Heart left ventricle (tissue), 16 donors: ENCODE data around the gene MRPL53. TPM values are rescaled to one million over a fixed set of nuclear protein-coding genes. Genes with fewer than 3 reads are reported as not detected.
"Not testable (repeated sequence)": the region's sequence is repeated elsewhere in the genome, so short reads cannot be mapped to it uniquely, and the experiment has no call there.

ENCODE experiments used
- ATAC-seq, 4 donors: fragments of 200-7000 bp; cut with Tn5 transposase; one replicate each; pipeline ENCODE4 v1.9.1; 2020 to 2022; ENCODE audit warnings: moderate library complexity in 4 of 4, mild to moderate bottlenecking in 3 of 4, moderate number of reproducible peaks in 1 of 4
- DNase-seq, 5 donors: peaks; one replicate each; pipeline ENCODE4 v3.0.0-alpha.2; 2020
- H3K27ac ChIP-seq, 12 donors: fragments of 200-600 bp; sonication (generic) in 4 of 12; one replicate each; pipeline versions ENCODE4 v1.5.0 to v1.8.0; 2016 to 2022; ENCODE audit warnings: mild to moderate bottlenecking in 2 of 12
- H3K27me3 ChIP-seq, 9 donors: fragments of 200-600 bp; sonication (generic) in 2 of 9; one replicate each; pipeline versions ENCODE4 v1.5.1 to v1.8.0; 2016 to 2022; ENCODE audit warnings: mild to moderate bottlenecking in 3 of 9
- H3K36me3 ChIP-seq, 9 donors: fragments of 200-600 bp; sonication (generic) in 2 of 9; one replicate each; pipeline versions ENCODE4 v1.5.0 to v1.8.0; 2018 to 2022; ENCODE audit warnings: mild to moderate bottlenecking in 2 of 9
- H3K4me1 ChIP-seq, 12 donors: fragments of 200-600 bp; sonication (generic) in 4 of 12; one replicate each; pipeline versions ENCODE4 v1.5.0 to v1.8.0; 2016 to 2022; ENCODE audit warnings: mild to moderate bottlenecking in 3 of 12
- H3K4me3 ChIP-seq, 12 donors: fragments of 200-600 bp; sonication (generic) in 4 of 12; one replicate each; pipeline versions ENCODE4 v1.5.0 to v1.8.0; 2017 to 2022; ENCODE audit warnings: mild to moderate bottlenecking in 9 of 12, moderate library complexity in 4 of 12
- H3K9me3 ChIP-seq, 12 donors: fragments of 200-600 bp; sonication (generic) in 4 of 12; one replicate each; pipeline versions ENCODE4 v1.5.0 to v1.8.0; 2016 to 2022; ENCODE audit warnings: mild to moderate bottlenecking in 1 of 12
- CTCF ChIP-seq, 12 donors: fragments of 200-600 bp; sonication (generic) in 4 of 12; IDR thresholded peaks; one replicate each; pipeline versions ENCODE4 v1.5.0 to v1.8.0; 2018 to 2022; ENCODE audit warnings: antibody characterized with exemption in 12 of 12, mild to moderate bottlenecking in 5 of 12
- POLR2A ChIP-seq, 2 donors: fragments of 450-650 bp; IDR thresholded peaks; one replicate each; pipeline ENCODE4 v1.6.1; 2017; ENCODE audit warnings: antibody characterized with exemption in 2 of 2, mild to moderate bottlenecking in 2 of 2, moderate library complexity in 2 of 2
- WGBS, 4 donors: extraction: QIAGEN DNeasy Blood & Tissue Kit in 2 of 4; methylation state at CpG; one replicate each; pipeline versions ENCODE4 v1.1.5 to v1.1.7; 2013 to 2018; 5-methylcytosine and 5-hydroxymethylcytosine counted together
- intact Hi-C, 10 donors: fragments of 100-400 bp; cut with DNase I; formaldehyde crosslinking; loops; one replicate each; pipeline versions ENCODE4 v1.11.1 to v1.14.2; 2022
- polyA plus RNA-seq, 2 donors: library from polyadenylated mRNA; stranded (reverse); fragments of 200-250 nt; gene quantifications; one replicate each; pipeline ENCODE4 v1.2.3, GENCODE V29; 2013
- total RNA-seq, 9 donors: library from RNA; depleted of rRNA in 2 of 9; stranded (reverse); fragments of >200 nt in 2 of 9; fragmentation: NEBNext Ultra II Directional in 3 of 9; extraction: Animal tissue kit (Norgen Biotek cat#: 25700) in 3 of 9; gene quantifications; one replicate each; pipeline versions ENCODE4 v1.1.0 to v1.2.4, GENCODE V29; 2016 to 2023
- donor health status: ischemic (EF 13 %, LVEDD 7.1; RV severe dilation, severe dysfunction).
- donor health status: healthy with polysubstance abuse.
- donor health status: DM: no; HTN: yes; CAD: no.
- donor health status: DM: no; HTN: no; CAD: no.
- donor health status: ischemic (EF 25% LVEDD 6.9; RV normal size, moderate dysfunction).
- donor health status: ischemic (EF 25% LVEDD 5.7; RV mildly dilated, moderate dysfunction).
- donor health status: healthy.
- donor health status: DM: yes; HTN: yes; CAD: no.
- donor health status: ischemic (EF 35%, LVEDD 5.7; RV mildly dilated, moderate dysfunction).
- donor health status: nonischemic (EF 11% LVEDD 7.7; RV severe dilation, severe dysfunction).
- donor health status: DM: yes; HTN: yes; CAD: no.
- donor health status: PGD.
- donor health status: ischemic (EF 29% LVEDD 5.4; RV normal size, mild dysfunction).
- donor health status: nonischemic (EF 23%, LVEDD 6.1; RV moderate dilation, normal function).

MRPL53 gene
- total and polyA plus RNA-seq, 11 donors: 64.9 to 180 (median 135) TPM

- no peaks in the 10 kb centered on the region for H3K27me3 ChIP-seq
- WGBS, 4 donors: 92 to 97% (median 92%) methylated on average over 9 of the region's 9 CpGs; no CpG with 5 or more reads in 1 of the 4 donors
- no peak overlapping the region for H3K27ac ChIP-seq
- no peak overlapping the region for H3K4me3 ChIP-seq
- H3K9me3 ChIP-seq: no peaks in the 10 kb centered on the region
- intact Hi-C loops: loop anchor here in 1 of 10 donors (5.0 kb wide), 1 partner anchor 37 kb away; the partner anchor contains the start of genes AUP1, DQX1 and HTRA2
- DNase-seq (no peak), ATAC-seq (no peak)
- peaks cover 0 to 94% (median 69%) of the 10 kb centered on the region in 9 donors for H3K36me3 ChIP-seq
- H3K4me1 ChIP-seq: no peaks in the 10 kb centered on the region
- no peak for TF ChIP-seq CTCF (IDR thresholded peaks at IDR 0.05)
- no peak for TF ChIP-seq POLR2A (IDR thresholded peaks at IDR 0.05)
Measured at GRCh38 chr2:74489906-74490305, 17.4 kb upstream of the MRPL53 start.

GRCh38 chr2:74488643-74489481 is 16.4 kb upstream of the MRPL53 start:
- Histone ChIP-seq H3K27ac (no peak overlapping the region), H3K9me3 (no peaks in the 10 kb centered on the region), H3K4me1 (peaks cover 0 to 7% (median 3%) of the 10 kb centered on the region in 12 donors), H3K4me3 (no peak overlapping the region), H3K36me3 (peaks cover 0 to 95% (median 64%) of the 10 kb centered on the region in 9 donors), H3K27me3 (no peaks in the 10 kb centered on the region)
- intact Hi-C loops: loop anchor here in 1 of 10 donors (5.0 kb wide), 1 partner anchor 38 kb away; the partner anchor contains the start of genes AUP1, DQX1 and HTRA2
- ATAC-seq (no peak), DNase-seq (no peak)
- TF ChIP-seq CTCF (IDR thresholded peaks at IDR 0.05) (no peak), POLR2A (IDR thresholded peaks at IDR 0.05) (no peak)
- WGBS, 4 donors: 91 to 95% (median 93%) methylated on average over 9 of the region's 9 CpGs

- Histone ChIP-seq H3K27me3 (no peaks in the 10 kb centered on the region), H3K9me3 (no peaks in the 10 kb centered on the region), H3K27ac (no peak overlapping the region), H3K4me3 (no peak overlapping the region), H3K4me1 (peaks cover 5 to 23% (median 19%) of the 10 kb centered on the region in 12 donors), H3K36me3 (peaks cover 0 to 67% (median 37%) of the 10 kb centered on the region in 9 donors)
- ATAC-seq (no peak), DNase-seq (no peak)
- TF ChIP-seq POLR2A (IDR thresholded peaks at IDR 0.05): no peak
- TF ChIP-seq CTCF (IDR thresholded peaks at IDR 0.05): no peak
- 75 to 98% (median 95%) methylated on average over 2 of the region's 2 CpGs for WGBS, 4 donors
- intact Hi-C loops: loop anchor here in 1 of 10 donors (5.0 kb wide), 1 partner anchor 41 kb away; the partner anchor contains the start of genes AUP1, DQX1 and HTRA2
Measured at GRCh38 chr2:74486141-74486540, 13.7 kb upstream of the MRPL53 start.

- Histone ChIP-seq H3K4me3 (peak overlapping the region; percentile 71 to 98 (median 88)), H3K4me1 (peaks cover 5 to 31% (median 25%) of the 10 kb centered on the region in 12 donors), H3K27ac (peak overlapping the region in 8 of 12 donors; percentile 87 to 97 (median 90)), H3K36me3 (peaks cover 0 to 67% (median 47%) of the 10 kb centered on the region in 9 donors)
- WGBS, 4 donors: 79 to 82% (median 80%) methylated on average over 19 of the region's 19 CpGs
- intact Hi-C loops: loop anchor here (1.0 to 5.0 kb wide), 12 partner anchors 23 to 105 kb away; partner anchors contain the start of genes AUP1 (in 3 of the 10), HTRA2 (in 3 of the 10), INO80B (in 2 of the 10) and PCGF1 (in 2 of the 10)
- DNase-seq, H3K9me3 ChIP-seq, ATAC-seq, H3K27me3 ChIP-seq: not testable (repeated sequence)
Measured at GRCh38 chr2:74483675-74484164, 11.2 kb upstream of the MRPL53 start.
